ENCODE measurements around the gene PMIS2.

Gene PMIS2

GRCh38 chr19:35557539-35558399 is 28.2 kb upstream of the PMIS2 start:
- ATAC-seq, result peak; percentile 79
- no peak for TF ChIP-seq ISL1 (CRISPR knock-in tag; IDR thresholded peaks at IDR 0.05)
- TF ChIP-seq ESRRG (CRISPR knock-in tag; IDR thresholded peaks at IDR 0.05), result no peak
- no peak for TF ChIP-seq TOX (CRISPR knock-in tag; IDR thresholded peaks at IDR 0.05; ENCODE audit: borderline replicate concordance)
- no peak for TF ChIP-seq ZNF8 (CRISPR knock-in tag; IDR thresholded peaks at IDR 0.05)
- no peak for TF ChIP-seq PPARA (CRISPR knock-in tag; IDR thresholded peaks at IDR 0.05; ENCODE audit: borderline replicate concordance)
- TF ChIP-seq ZFP3 (CRISPR knock-in tag; IDR thresholded peaks at IDR 0.05), result no peak
- no peak for TF ChIP-seq RARB (CRISPR knock-in tag; IDR thresholded peaks at IDR 0.05)
- TF ChIP-seq SNAI2 (CRISPR knock-in tag; IDR thresholded peaks at IDR 0.05), result no peak
- no peak for TF ChIP-seq CREB5 (CRISPR knock-in tag; IDR thresholded peaks at IDR 0.05; ENCODE audit: low read depth)
- no peak for TF ChIP-seq ZC3H10 (CRISPR knock-in tag; IDR thresholded peaks at IDR 0.05)
- no peak for TF ChIP-seq OSR1 (CRISPR knock-in tag; IDR thresholded peaks at IDR 0.05)
- no peak for TF ChIP-seq ZNF70 (CRISPR knock-in tag; IDR thresholded peaks at IDR 0.05)
- TF ChIP-seq TCF4 (CRISPR knock-in tag; IDR thresholded peaks at IDR 0.05; ENCODE audit: borderline replicate concordance), result no peak
- no peak for TF ChIP-seq CSDC2 (CRISPR knock-in tag; IDR thresholded peaks at IDR 0.05)
- TF ChIP-seq, protein P1, sequence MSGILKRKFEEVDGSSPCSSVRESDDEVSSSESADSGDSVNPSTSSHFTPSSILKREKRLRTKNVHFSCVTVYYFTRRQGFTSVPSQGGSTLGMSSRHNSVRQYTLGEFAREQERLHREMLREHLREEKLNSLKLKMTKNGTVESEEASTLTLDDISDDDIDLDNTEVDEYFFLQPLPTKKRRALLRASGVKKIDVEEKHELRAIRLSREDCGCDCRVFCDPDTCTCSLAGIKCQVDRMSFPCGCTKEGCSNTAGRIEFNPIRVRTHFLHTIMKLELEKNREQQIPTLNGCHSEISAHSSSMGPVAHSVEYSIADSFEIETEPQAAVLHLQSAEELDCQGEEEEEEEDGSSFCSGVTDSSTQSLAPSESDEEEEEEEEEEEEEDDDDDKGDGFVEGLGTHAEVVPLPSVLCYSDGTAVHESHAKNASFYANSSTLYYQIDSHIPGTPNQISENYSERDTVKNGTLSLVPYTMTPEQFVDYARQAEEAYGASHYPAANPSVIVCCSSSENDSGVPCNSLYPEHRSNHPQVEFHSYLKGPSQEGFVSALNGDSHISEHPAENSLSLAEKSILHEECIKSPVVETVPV (CRISPR knock-in tag; IDR thresholded peaks at IDR 0.05), result no peak
- no peak for TF ChIP-seq POU6F1 (CRISPR knock-in tag; IDR thresholded peaks at IDR 0.05; ENCODE audit: borderline replicate concordance, low read depth)

DNA sequence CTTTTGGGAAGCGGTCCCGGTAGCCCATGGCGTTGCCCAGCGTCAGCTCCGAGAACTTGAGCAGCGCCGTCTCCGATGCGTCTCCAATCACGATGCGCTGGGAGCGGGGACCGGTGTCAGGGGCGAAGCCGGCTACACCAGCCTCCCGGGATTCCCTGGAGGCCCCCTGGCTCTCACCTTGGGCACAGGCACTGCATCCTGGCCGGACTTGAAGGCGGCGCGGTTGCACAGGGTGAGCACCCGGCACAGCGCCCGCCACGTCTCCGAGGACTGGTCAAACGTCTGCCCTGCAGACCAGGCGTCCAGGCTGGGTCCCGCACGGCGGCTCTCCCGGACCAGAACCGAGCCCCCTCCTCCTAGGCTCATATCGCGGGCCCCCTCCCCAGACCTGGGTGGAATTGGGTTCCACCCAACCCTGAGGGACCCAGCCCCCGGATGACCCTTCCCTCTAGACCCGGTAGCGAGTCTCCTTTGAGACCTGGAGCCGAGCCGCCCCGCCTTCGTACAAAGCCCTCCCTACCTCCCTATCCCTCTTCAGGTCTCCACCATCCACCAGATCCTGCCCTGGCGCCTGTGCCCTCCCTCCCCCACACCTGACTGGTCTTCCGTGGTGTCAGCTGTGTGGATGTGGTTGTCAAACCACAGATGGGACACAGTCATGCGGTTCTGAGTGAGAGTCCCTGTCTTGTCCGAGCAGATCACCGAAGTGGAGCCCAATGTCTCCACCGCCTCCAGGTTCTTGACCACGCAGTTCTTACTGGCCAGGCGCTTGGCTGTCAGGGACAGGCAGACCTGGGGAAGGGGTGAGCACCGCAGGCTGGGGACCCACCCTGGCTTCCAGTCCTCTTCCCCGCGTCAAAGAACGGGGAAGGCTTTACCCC is 27.3 kb upstream of the PMIS2 start:
- peak; percentile 5; the same call in 2 of the 3 replicates for ATAC-seq

More for the DNA sequence above, 27.3 kb upstream of the PMIS2 start:
- TF ChIP-seq, protein P2, sequence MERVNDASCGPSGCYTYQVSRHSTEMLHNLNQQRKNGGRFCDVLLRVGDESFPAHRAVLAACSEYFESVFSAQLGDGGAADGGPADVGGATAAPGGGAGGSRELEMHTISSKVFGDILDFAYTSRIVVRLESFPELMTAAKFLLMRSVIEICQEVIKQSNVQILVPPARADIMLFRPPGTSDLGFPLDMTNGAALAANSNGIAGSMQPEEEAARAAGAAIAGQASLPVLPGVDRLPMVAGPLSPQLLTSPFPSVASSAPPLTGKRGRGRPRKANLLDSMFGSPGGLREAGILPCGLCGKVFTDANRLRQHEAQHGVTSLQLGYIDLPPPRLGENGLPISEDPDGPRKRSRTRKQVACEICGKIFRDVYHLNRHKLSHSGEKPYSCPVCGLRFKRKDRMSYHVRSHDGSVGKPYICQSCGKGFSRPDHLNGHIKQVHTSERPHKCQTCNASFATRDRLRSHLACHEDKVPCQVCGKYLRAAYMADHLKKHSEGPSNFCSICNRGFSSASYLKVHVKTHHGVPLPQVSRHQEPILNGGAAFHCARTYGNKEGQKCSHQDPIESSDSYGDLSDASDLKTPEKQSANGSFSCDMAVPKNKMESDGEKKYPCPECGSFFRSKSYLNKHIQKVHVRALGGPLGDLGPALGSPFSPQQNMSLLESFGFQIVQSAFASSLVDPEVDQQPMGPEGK (CRISPR knock-in tag; IDR thresholded peaks at IDR 0.05; ENCODE audit: borderline replicate concordance), result no peak
- TF ChIP-seq PPARA (CRISPR knock-in tag; IDR thresholded peaks at IDR 0.05; ENCODE audit: borderline replicate concordance) (no peak), SNAI2 (CRISPR knock-in tag; IDR thresholded peaks at IDR 0.05) (no peak), ZNF8 (CRISPR knock-in tag; IDR thresholded peaks at IDR 0.05) (no peak), TSHZ2 (CRISPR knock-in tag; IDR thresholded peaks at IDR 0.05) (no peak), ESRRG (CRISPR knock-in tag; IDR thresholded peaks at IDR 0.05) (no peak), TCF4 (CRISPR knock-in tag; IDR thresholded peaks at IDR 0.05; ENCODE audit: borderline replicate concordance) (no peak), ZNF565 (CRISPR knock-in tag; conservative IDR thresholded peaks at IDR 0.05; ENCODE audit: low read depth) (no peak), ISL1 (CRISPR knock-in tag; IDR thresholded peaks at IDR 0.05) (no peak), BACH2 (CRISPR knock-in tag; IDR thresholded peaks at IDR 0.05; ENCODE audit: borderline replicate concordance) (no peak), POU6F1 (CRISPR knock-in tag; IDR thresholded peaks at IDR 0.05; ENCODE audit: borderline replicate concordance, low read depth) (no peak), ZNF70 (CRISPR knock-in tag; IDR thresholded peaks at IDR 0.05) (no peak), RARB (CRISPR knock-in tag; IDR thresholded peaks at IDR 0.05) (no peak), CSDC2 (CRISPR knock-in tag; IDR thresholded peaks at IDR 0.05) (no peak), ZFP30 (CRISPR knock-in tag; IDR thresholded peaks at IDR 0.05) (no peak), CREB5 (CRISPR knock-in tag; IDR thresholded peaks at IDR 0.05; ENCODE audit: low read depth) (no peak), ZC3H10 (CRISPR knock-in tag; IDR thresholded peaks at IDR 0.05) (no peak), GLIS3 (CRISPR knock-in tag; IDR thresholded peaks at IDR 0.05) (no peak), ARNTL (CRISPR knock-in tag; IDR thresholded peaks at IDR 0.05; ENCODE audit: borderline replicate concordance, low read depth) (no peak), TOX (CRISPR knock-in tag; IDR thresholded peaks at IDR 0.05; ENCODE audit: borderline replicate concordance) (no peak)

All from SK-N-SH treated with all-trans-retinoic acid at 6 μM for 48 hours (cell line).